ENCODE data around the gene SCUBE3. TPM values are rescaled to one million over a fixed set of nuclear protein-coding genes. Genes with fewer than 3 reads are reported as not detected.

The SCUBE3 gene
- total and polyA plus RNA-seq, 2 experiments from 2014 or later: 0.39 to 1.1 TPM

Other genes with a start within 250 kb of the SCUBE3 start
- gene TCP11, start 72.6 kb upstream of the SCUBE3 start, total RNA-seq (2014; rRNA removed; shearing (Covaris generic)): 0.62 TPM in 1 of 2 replicates, not detected in the other
- gene TCP11, start 72.6 kb upstream of the SCUBE3 start, polyA plus RNA-seq (2016; fragmentation: Nextera tagmentation; extraction: Ambion mirVana): 0.21 TPM in 1 of 2 replicates, not detected in the other
- 18.1 and 18.8 TPM in 2 replicates for gene ZNF76, start 45.8 kb downstream of the SCUBE3 start, total RNA-seq (2014; rRNA removed; shearing (Covaris generic))
- 12.5 and 13.7 TPM in 2 replicates for gene ZNF76, start 45.8 kb downstream of the SCUBE3 start, polyA plus RNA-seq (2016; fragmentation: Nextera tagmentation; extraction: Ambion mirVana)
- gene DEF6, start 83.9 kb downstream of the SCUBE3 start, total RNA-seq (2014; rRNA removed; shearing (Covaris generic)): 5.7 and 7.2 TPM in 2 replicates
- 3.2 and 5.1 TPM in 2 replicates for gene DEF6, start 83.9 kb downstream of the SCUBE3 start, polyA plus RNA-seq (2016; fragmentation: Nextera tagmentation; extraction: Ambion mirVana)
- gene PPARD, start 128.6 kb downstream of the SCUBE3 start, total RNA-seq (2014; rRNA removed; shearing (Covaris generic)): 8.7 and 9.7 TPM in 2 replicates
- 4.8 and 5.1 TPM in 2 replicates for gene PPARD, start 128.6 kb downstream of the SCUBE3 start, polyA plus RNA-seq (2016; fragmentation: Nextera tagmentation; extraction: Ambion mirVana)
- 18.5 and 25.5 TPM in 2 replicates for gene FANCE, start 238.4 kb downstream of the SCUBE3 start, total RNA-seq (2014; rRNA removed; shearing (Covaris generic))
- gene FANCE, start 238.4 kb downstream of the SCUBE3 start, polyA plus RNA-seq (2016; fragmentation: Nextera tagmentation; extraction: Ambion mirVana): 5.4 and 6.5 TPM in 2 replicates

All from GM23338 (cell line).